ENCODE measurements around the gene TCF15. TPM values are rescaled to one million over a fixed set of nuclear protein-coding genes. Genes with fewer than 3 reads are reported as not detected.

TCF15 gene
- total RNA-seq, 1 donor from 2014 or later, result not detected

DNA sequence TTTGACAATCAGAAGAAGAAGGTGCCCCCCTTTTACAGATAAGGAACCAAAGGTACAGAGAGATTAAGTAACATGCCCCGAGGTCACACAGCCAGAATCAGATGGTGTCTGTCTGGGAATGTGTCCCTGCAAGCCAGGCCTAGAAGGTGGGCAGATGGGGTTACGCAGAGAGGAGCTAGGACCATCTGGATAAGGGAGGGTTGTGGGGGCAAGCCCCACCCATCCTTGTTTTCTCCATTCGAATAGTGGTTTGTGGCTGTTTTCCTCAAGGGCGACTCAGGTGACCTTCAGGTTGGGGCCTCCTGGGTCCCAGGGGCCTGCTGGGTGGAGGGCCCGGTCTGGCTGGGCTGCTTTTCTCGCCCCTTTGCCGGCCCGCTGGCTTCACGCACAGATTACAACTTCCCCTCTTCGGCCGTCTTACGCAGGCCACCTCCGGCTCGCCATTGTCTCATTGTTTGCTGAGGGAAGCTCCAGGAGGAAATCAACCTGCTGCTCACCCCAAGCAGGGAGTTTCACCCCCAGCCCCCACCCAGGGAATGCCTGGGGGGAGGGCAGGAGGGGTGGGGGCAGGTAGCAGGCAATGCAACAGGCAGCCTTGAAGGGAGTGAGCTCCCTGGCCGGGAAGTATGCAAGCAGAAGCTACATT lies 35.7 kb downstream of the TCF15 start:
- H3K4me3 ChIP-seq, result no peak overlapping the region
- no peaks in the 10 kb centered on the region for H3K27me3 ChIP-seq
- H3K27ac ChIP-seq, result no peak overlapping the region
- TF ChIP-seq, protein P1, sequence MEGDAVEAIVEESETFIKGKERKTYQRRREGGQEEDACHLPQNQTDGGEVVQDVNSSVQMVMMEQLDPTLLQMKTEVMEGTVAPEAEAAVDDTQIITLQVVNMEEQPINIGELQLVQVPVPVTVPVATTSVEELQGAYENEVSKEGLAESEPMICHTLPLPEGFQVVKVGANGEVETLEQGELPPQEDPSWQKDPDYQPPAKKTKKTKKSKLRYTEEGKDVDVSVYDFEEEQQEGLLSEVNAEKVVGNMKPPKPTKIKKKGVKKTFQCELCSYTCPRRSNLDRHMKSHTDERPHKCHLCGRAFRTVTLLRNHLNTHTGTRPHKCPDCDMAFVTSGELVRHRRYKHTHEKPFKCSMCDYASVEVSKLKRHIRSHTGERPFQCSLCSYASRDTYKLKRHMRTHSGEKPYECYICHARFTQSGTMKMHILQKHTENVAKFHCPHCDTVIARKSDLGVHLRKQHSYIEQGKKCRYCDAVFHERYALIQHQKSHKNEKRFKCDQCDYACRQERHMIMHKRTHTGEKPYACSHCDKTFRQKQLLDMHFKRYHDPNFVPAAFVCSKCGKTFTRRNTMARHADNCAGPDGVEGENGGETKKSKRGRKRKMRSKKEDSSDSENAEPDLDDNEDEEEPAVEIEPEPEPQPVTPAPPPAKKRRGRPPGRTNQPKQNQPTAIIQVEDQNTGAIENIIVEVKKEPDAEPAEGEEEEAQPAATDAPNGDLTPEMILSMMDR (IDR thresholded peaks at IDR 0.05), result no peak
- TF ChIP-seq POLR2A (IDR thresholded peaks at IDR 0.05), result no peak
- TF ChIP-seq POLR2AphosphoS5 (IDR thresholded peaks at IDR 0.05; ENCODE audit: insufficient read depth in 1 of 2, low read depth in 1 of 2), result no peak
- no peaks in the 10 kb centered on the region for H3K36me3 ChIP-seq
- H3K4me1 ChIP-seq, result peaks cover 17% of the 10 kb centered on the region
- DNase-seq (ENCODE audit: extremely low spot score in 2 of 2), result no peak
- intact Hi-C loops (cut with DNase I), result no loop called here
- H3K9me3 ChIP-seq, result no peaks in the 10 kb centered on the region

DNA sequence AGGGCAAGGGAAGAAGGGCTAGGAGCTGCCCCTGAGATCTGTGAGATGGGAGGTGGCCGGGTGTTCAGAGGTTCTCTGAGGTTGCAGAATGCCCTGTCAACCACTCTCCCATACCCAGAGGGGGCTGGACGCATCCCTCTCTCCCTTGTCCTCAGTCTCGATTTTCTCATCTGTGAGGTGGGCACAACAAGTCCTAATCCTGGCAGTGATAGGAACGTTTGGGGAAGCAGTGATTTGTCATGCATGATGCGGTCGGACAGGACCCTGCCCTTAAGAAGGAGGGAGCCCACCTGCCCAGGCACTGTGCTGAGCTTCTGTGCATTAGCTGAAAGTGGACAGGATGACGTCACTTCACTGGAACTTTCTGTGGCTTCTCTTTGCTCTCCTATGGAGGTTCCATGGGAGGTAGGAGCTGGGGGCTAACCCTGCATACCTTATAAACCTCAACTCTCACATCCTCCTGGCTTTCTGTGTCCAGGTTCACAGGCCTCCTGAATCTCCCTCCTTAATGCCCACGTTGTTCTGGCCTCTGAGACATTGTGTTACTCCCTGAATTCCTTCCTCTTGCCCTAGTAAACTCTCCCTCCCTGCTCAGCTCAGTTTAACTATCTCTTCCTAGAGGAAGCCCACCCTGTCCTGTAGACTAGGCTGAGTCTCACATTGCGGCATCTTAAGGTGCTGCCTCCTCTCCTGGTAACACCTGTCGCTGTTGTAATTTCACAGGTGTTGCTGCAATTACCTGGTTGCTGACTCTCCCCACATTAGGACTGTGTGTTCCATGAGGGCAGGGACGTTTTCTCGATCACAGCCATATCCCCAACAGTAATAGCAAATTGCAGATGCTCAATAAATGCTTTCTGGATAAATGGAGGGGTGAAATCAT lies 36.5 kb downstream of the TCF15 start:
- H3K27ac ChIP-seq, result no peak overlapping the region
- no peak for DNase-seq (ENCODE audit: extremely low spot score in 2 of 2)
- H3K4me1 ChIP-seq, result peaks cover 17% of the 10 kb centered on the region
- no peaks in the 10 kb centered on the region for H3K36me3 ChIP-seq
- no peaks in the 10 kb centered on the region for H3K27me3 ChIP-seq
- TF ChIP-seq POLR2A (IDR thresholded peaks at IDR 0.05), result no peak
- TF ChIP-seq POLR2AphosphoS5 (IDR thresholded peaks at IDR 0.05; ENCODE audit: insufficient read depth in 1 of 2, low read depth in 1 of 2), result no peak
- TF ChIP-seq, protein P1 (IDR thresholded peaks at IDR 0.05), result no peak
- intact Hi-C loops (cut with DNase I), result no loop called here
- H3K4me3 ChIP-seq, result no peak overlapping the region
- no peaks in the 10 kb centered on the region for H3K9me3 ChIP-seq

DNA sequence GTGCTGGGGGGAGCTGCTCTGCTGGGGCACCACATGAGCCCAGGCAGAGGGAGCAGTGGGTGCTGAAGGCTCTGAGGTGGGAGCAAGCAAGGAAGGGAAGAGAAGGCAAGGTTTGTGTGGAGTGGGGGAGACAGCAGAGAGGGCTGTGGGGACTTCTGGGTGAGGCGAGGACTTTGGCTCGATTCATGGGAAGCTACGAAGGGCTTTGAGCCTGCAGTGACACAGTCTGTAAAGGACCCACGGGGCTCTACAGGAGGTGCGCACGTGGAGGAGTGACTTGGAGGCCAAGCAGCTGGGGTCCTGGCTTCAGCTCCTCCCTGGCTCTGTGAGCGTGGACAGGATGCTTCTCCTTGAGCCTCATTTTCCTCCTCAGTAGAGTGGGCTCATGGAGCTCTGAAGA lies 37.4 kb downstream of the TCF15 start:
- no peak for DNase-seq (ENCODE audit: extremely low spot score in 2 of 2)
- Histone ChIP-seq H3K4me1 (peaks cover 17% of the 10 kb centered on the region), H3K27ac (no peak overlapping the region), H3K36me3 (no peaks in the 10 kb centered on the region), H3K4me3 (no peak overlapping the region), H3K27me3 (no peaks in the 10 kb centered on the region), H3K9me3 (no peaks in the 10 kb centered on the region)
- TF ChIP-seq POLR2A (IDR thresholded peaks at IDR 0.05) (no peak), POLR2AphosphoS5 (IDR thresholded peaks at IDR 0.05; ENCODE audit: insufficient read depth in 1 of 2, low read depth in 1 of 2) (no peak)
- TF ChIP-seq, protein P1 (IDR thresholded peaks at IDR 0.05), result no peak
- intact Hi-C loops (cut with DNase I), result no loop called here

DNA sequence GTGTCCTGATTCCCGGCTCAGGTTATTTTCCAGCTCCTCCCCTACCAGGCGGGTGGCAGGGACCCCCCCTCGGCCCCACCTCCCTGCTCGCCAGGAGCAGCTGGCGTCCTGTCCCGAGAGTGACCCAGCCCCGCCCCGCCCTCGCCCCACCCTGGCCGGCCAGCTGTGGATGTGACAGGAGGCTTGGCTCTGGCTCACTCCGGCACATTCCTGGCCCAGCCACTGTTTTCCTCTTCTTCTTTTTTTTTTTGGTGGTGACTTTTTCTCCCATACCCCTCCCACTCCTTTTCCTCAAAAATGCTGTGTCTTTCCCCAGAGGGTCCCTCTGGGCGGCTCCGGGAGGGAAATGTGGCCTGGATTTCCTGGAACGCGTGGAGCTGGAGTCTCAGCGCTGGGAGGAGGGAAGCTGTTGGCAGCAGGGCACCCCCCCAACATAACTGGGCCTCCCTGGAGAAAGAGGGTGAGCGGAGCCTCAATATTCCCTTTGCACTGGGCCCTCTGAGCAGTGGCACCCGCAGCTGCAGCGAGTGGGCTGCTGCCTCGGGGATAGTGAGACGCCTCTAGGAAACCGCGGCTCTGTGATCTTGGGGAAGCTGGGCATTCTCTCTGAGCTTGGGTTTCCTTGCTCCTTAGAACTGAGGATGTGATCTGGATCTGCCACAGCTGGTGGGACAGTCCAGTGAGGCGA lies 38.2 kb downstream of the TCF15 start:
- H3K36me3 ChIP-seq, result no peaks in the 10 kb centered on the region
- H3K27me3 ChIP-seq, result no peaks in the 10 kb centered on the region
- no peak overlapping the region for H3K4me3 ChIP-seq
- intact Hi-C loops (cut with DNase I), result no loop called here
- H3K27ac ChIP-seq, result no peak overlapping the region
- H3K4me1 ChIP-seq, result peaks cover 17% of the 10 kb centered on the region
- TF ChIP-seq, protein P1 (IDR thresholded peaks at IDR 0.05), result no peak
- peak in 1 of 2 donors; percentile 29 for TF ChIP-seq POLR2AphosphoS5 (IDR thresholded peaks at IDR 0.05; ENCODE audit: insufficient read depth in 1 of 2, low read depth in 1 of 2)
- no peak for DNase-seq (ENCODE audit: extremely low spot score in 2 of 2)
- no peaks in the 10 kb centered on the region for H3K9me3 ChIP-seq
